GM18951 (cell line): ENCODE results near the gene SLC11A2.
"Not testable (repeated sequence)": the region's sequence is repeated elsewhere in the genome, so short reads cannot be mapped to it uniquely, and the experiment has no call there.

Experiments
- POLR2A ChIP-seq: IDR thresholded peaks from 4 replicates; pipeline ENCODE4 v1.6.1; 2011; ENCODE audit warnings: mild to moderate bottlenecking; ENCODE audit not compliant: insufficient read length, insufficient read depth; ENCODE audit errors: extremely low read depth
- in situ Hi-C: fragments of 300-500 bp; cut with MboI; formaldehyde crosslinking; loops from one replicate; pipeline ENCODE4 v1.12.0; 2022; ENCODE audit warnings: low sequenced_read_pairs, mixed read lengths, inconsistent platforms; ENCODE audit not compliant: unreplicated experiment

SLC11A2 gene

GRCh38 chr12:50947933-50948626, 78.1 kb downstream of the SLC11A2 start:
- no peak for TF ChIP-seq POLR2A
- in situ Hi-C loops, result no loop called here

GRCh38 chr12:50937653-50938052, 88.5 kb downstream of the SLC11A2 start:
- TF ChIP-seq POLR2A, result no peak

GRCh38 chr12:50936821-50937530, 89.2 kb downstream of the SLC11A2 start:
- no peak for TF ChIP-seq POLR2A
- in situ Hi-C loops, result no loop called here

More at GRCh38 chr12:50937653-50938052, 88.5 kb downstream of the SLC11A2 start:
- in situ Hi-C loops, result no loop called here

DNA sequence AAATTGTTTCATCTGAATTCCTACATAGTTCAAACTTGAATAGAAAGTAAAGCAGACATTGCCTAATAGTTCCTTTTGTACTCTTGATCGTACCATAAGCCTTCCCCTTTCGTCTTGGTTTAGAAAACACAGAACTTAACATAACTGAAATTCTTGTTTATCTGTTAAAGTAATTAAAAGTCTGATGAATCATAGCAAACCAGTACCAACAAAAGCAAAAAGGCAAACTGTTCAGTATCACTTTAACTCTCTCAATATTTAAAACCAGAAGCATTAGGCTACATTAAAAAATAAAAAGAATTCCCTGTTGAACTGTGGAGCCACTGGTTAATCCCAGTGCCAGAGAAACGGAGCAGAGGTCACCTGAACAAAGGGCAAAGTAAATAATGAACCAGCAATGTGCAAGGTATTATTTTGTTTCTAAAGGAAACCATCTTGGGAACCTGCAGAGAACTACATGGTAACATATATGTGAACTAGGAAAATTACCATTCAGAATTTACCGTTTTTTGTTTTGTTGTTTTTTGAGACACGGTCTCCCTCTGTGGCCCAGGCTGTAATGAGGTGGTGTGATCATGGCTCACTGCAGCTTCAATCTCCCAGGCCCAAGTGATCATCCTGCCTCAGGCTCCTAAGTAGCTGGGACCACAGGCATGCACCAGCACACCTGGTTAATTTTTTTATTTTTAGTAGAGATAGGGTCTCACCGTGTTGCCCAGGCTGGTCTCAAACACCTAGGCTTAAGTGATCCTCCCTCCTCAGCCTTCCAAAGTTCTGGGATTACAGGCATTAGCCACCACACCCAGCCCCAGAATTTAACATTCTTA, 91.0 kb downstream of the SLC11A2 start:
- in situ Hi-C loops, result no loop called here

DNA sequence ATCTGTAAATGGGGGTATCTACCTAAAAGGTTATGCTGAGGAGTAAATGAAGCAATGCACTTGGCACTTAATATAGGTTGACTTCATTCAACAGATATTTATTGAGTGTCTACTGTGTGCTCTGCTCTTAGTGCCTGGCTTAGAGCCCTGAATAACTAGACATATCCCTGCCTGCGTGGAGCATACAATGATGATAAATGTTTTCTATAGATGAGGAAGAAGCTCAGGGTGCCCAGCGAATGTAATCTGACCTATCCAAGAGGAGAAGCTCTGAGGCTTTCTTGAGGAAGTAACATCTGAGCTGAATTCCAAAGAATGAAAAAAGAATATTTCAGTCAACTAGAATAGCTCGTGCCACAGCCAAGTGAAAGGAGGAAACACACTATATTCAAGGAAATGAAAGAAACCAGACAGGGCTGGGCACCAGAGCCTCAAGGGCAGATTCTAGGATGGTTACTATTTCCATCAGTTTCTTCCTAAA, 91.8 kb downstream of the SLC11A2 start:
- TF ChIP-seq POLR2A, result no peak
- in situ Hi-C loops, result no loop called here

More for the DNA sequence above, 91.0 kb downstream of the SLC11A2 start:
- TF ChIP-seq POLR2A, result no peak

- in situ Hi-C loops, result no loop called here
- no peak for TF ChIP-seq POLR2A
Observed at GRCh38 chr12:50933459-50934124, 92.6 kb downstream of the SLC11A2 start.

GRCh38 chr12:50932787-50933280, 93.3 kb downstream of the SLC11A2 start:
- TF ChIP-seq POLR2A, result no peak
- in situ Hi-C loops, result no loop called here

GRCh38 chr12:50930477-50930876, 95.7 kb downstream of the SLC11A2 start:
- in situ Hi-C loops, result not testable (repeated sequence)

DNA sequence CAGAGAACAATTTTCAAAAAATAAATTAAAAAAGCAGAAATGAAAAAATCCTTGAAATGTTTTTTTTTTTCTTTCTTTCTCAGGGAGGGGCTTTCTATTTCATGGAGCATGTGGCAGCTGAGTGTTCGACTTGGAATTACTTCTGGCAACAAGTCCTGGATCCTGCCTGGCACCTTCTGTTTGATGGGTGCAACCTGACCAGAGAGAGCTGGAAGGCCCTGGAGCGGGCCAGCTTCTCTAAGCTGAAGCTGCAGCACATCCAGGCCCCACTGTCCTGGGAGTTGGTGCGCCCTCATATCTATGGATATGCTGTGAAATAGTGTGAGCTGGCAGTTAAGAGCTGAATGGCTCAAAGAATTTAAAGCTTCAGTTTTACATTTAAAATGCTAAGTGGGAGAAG, 96.4 kb downstream of the SLC11A2 start:
- in situ Hi-C loops, result no loop called here
- TF ChIP-seq POLR2A, result no peak
